Measurements from ENCODE around the gene FOXE1. TPM values are rescaled to one million over a fixed set of nuclear protein-coding genes. Genes with fewer than 3 reads are reported as not detected.

The FOXE1 gene
- total RNA-seq, 1 experiment from 2014 or later: 0.82 TPM

- no peak for ATAC-seq
These were observed 43.2 kb upstream of the FOXE1 start for GRCh38 chr9:97809666-97810344.

GRCh38 chr9:97811533-97812246 is 41.3 kb upstream of the FOXE1 start:
- in situ Hi-C loops (cut with HindIII; ENCODE audit: low pct_unique_long_range_greater_than_20kb, low sequenced_read_pairs): no loop called here
- no peak overlapping the region for H3K27ac ChIP-seq (ENCODE audit: low read length)
- H3K36me3 ChIP-seq (ENCODE audit: control insufficient read depth, insufficient read depth, low read length): no peaks in the 10 kb centered on the region
- intact Hi-C loops (cut with micrococcal nuclease; ENCODE audit: unreplicated experiment): no loop called here
- H3K4me3 ChIP-seq (ENCODE audit: low read depth in 2 of 2, low read length in 2 of 2): no peak overlapping the region
- no peaks in the 10 kb centered on the region for H3K4me1 ChIP-seq (ENCODE audit: control insufficient read depth, insufficient read depth, low read length)
- TF ChIP-seq CTCF (IDR thresholded peaks at IDR 0.05) (no peak), TCF7L2 (IDR thresholded peaks at IDR 0.05; ENCODE audit: low read depth, low read length) (no peak), SIN3A (IDR thresholded peaks at IDR 0.05; ENCODE audit: borderline replicate concordance, insufficient read depth, low read depth, low read length) (no peak), REST (IDR thresholded peaks at IDR 0.05; ENCODE audit: insufficient read depth in 1 of 2, low read depth in 2 of 2, low read length in 1 of 2) (no peak)
- no peaks in the 10 kb centered on the region for H3K9me3 ChIP-seq (ENCODE audit: control insufficient read depth, insufficient read depth, low read depth, low read length)
- ATAC-seq: no peak
- no TSS peak for BruUV-seq (replicated peaks)
- POLR2A ChIA-PET: no interaction called here
- CTCF ChIA-PET: no interaction called here
- no peaks in the 10 kb centered on the region for H3K27me3 ChIP-seq (ENCODE audit: control insufficient read depth, insufficient read depth, low read length)
- DNase-seq (ENCODE audit: low read depth, low spot score): no peak

More at GRCh38 chr9:97809666-97810344, 43.2 kb upstream of the FOXE1 start:
- in situ Hi-C loops (cut with HindIII; ENCODE audit: low pct_unique_long_range_greater_than_20kb, low sequenced_read_pairs): no loop called here
- TF ChIP-seq CTCF (IDR thresholded peaks at IDR 0.05) (no peak), POLR2AphosphoS5 (IDR thresholded peaks at IDR 0.05; ENCODE audit: low read depth, low read length) (no peak), SIN3A (IDR thresholded peaks at IDR 0.05; ENCODE audit: borderline replicate concordance, insufficient read depth, low read depth, low read length) (no peak), REST (IDR thresholded peaks at IDR 0.05; ENCODE audit: insufficient read depth in 1 of 2, low read depth in 2 of 2, low read length in 1 of 2) (no peak), TCF7L2 (IDR thresholded peaks at IDR 0.05; ENCODE audit: low read depth, low read length) (no peak)
- no peak for DNase-seq (ENCODE audit: low read depth, low spot score)
- Histone ChIP-seq H3K36me3 (ENCODE audit: control insufficient read depth, insufficient read depth, low read length) (no peaks in the 10 kb centered on the region), H3K27ac (ENCODE audit: low read length) (no peak overlapping the region), H3K9me3 (ENCODE audit: control insufficient read depth, insufficient read depth, low read depth, low read length) (no peaks in the 10 kb centered on the region), H3K4me3 (ENCODE audit: low read depth in 2 of 2, low read length in 2 of 2) (no peak overlapping the region), H3K4me1 (ENCODE audit: control insufficient read depth, insufficient read depth, low read length) (no peaks in the 10 kb centered on the region), H3K27me3 (ENCODE audit: control insufficient read depth, insufficient read depth, low read length) (no peaks in the 10 kb centered on the region)
- ChIA-PET POLR2A (no interaction called here), CTCF (no interaction called here)
- intact Hi-C loops (cut with micrococcal nuclease; ENCODE audit: unreplicated experiment): no loop called here
- BruUV-seq (replicated peaks): no TSS peak
